Right ventricle myocardium superior (tissue), 1 donor: Measurements from ENCODE around the gene TMEM196. TPM values are rescaled to one million over a fixed set of nuclear protein-coding genes. Genes with fewer than 3 reads are reported as not detected.

Experiments used
- microRNA-seq: library from miRNA; unstranded; fragments of <30 nt; microRNA quantifications from one replicate; pipeline ENCODE4 v1.2.0, GENCODE V29; 2020
- total RNA-seq: library from RNA; stranded (reverse); fragmentation: NEBNext Ultra II Directional; extraction: Animal tissue kit (Norgen Biotek cat#: 25700); gene quantifications from one replicate; pipeline ENCODE4 v1.2.1, GENCODE V29; 2021
- donor health status: DM: no; HTN: yes; CAD: no; lungs with severe emphysema.

TMEM196 gene
- total RNA-seq, 1 donor from 2014 or later, result not detected

Small RNA genes lying within 50 kb of the gene (microRNA-seq; reads per million reads assigned to microRNA genes)
- gene MIR3146, result not detected

Other genes with a start within 250 kb of the TMEM196 start
- gene POLR1F, start 64.6 kb downstream of the TMEM196 start, total RNA-seq, result 6.4 TPM